SK-N-SH (cell line): ENCODE data around the gene AGAP1. TPM values are rescaled to one million over a fixed set of nuclear protein-coding genes. Genes with fewer than 3 reads are reported as not detected.

Experiments
- CTCF ChIA-PET: fragments of 300-600, 350-600 bp; formaldehyde crosslinking; extraction: SDS; loops from one replicate; lab custom pipeline; 2021; lab: Yijun Ruan, JAX
- POLR2A ChIA-PET: fragments of 350-600 bp; sonication (Branson Sonifier 250); formaldehyde crosslinking; extraction: SDS; loops from one replicate; lab custom pipeline; 2020; ENCODE audit warnings: antibody characterized with exemption, inconsistent platforms; lab: Yijun Ruan, JAX
- DNase-seq: peaks from one replicate; pipeline ENCODE4 v3.0.0; 2012
- H2AFZ ChIP-seq: fragments of 200-600 bp; sonication (generic); 2 replicates; pipeline ENCODE4 v1.8.1; 2016; ENCODE audit warnings: antibody characterized with exemption, mild to moderate bottlenecking, low read depth
- H3F3A ChIP-seq: fragments of 200-600 bp; sonication (generic); replicated peaks from 2 replicates; pipeline ENCODE3; 2016; ENCODE audit warnings: antibody characterized with exemption, mild to moderate bottlenecking; ENCODE audit not compliant: insufficient read depth
- H3K27ac ChIP-seq, 2 experiments: fragments of 200-500 bp in 1 of 2; fragments of 200-600 bp in 1 of 2; sonication (Bioruptor generic) in 1 of 2; sonication (generic), shearing (Covaris generic) in 1 of 2; 2 replicates each; pipeline versions ENCODE4 v1.5.1 to v1.6.1; 2014 to 2016; ENCODE audit warnings: low read depth in 2 of 2, inconsistent platforms in 1 of 2, low read length in 1 of 2, mild to moderate bottlenecking in 1 of 2, mixed read lengths in 1 of 2
- H3K27me3 ChIP-seq: fragments of 200-600 bp; sonication (generic), shearing (Covaris generic); 2 replicates; pipeline ENCODE4 v1.6.1; 2016; ENCODE audit warnings: mixed run types; ENCODE audit not compliant: insufficient read depth
- H3K36me3 ChIP-seq, 2 experiments: fragments of 200-500 bp in 1 of 2; fragments of 200-600 bp in 1 of 2; sonication (Bioruptor generic) in 1 of 2; sonication (generic) in 1 of 2; replicated peaks in 1 of 2; 2 replicates each; pipeline versions ENCODE3 to v1.5.1; 2014 to 2016; ENCODE audit warnings: low read length in 1 of 2, mild to moderate bottlenecking in 1 of 2; ENCODE audit not compliant: insufficient read depth in 2 of 2, control insufficient read depth in 1 of 2
- H3K4me1 ChIP-seq, 2 experiments: fragments of 200-500 bp in 1 of 2; fragments of 200-600 bp in 1 of 2; sonication (Bioruptor generic) in 1 of 2; sonication (generic), shearing (Covaris generic) in 1 of 2; 2 replicates each; pipeline versions ENCODE4 v1.5.1 to v1.6.1; 2014 to 2016; ENCODE audit warnings: low read depth in 1 of 2, low read length in 1 of 2, mixed run types in 1 of 2; ENCODE audit not compliant: insufficient read depth in 2 of 2, control insufficient read depth in 1 of 2
- H3K4me2 ChIP-seq: fragments of 200-600 bp; sonication (generic), shearing (Covaris generic); 2 replicates; pipeline ENCODE4 v1.6.1; 2017; ENCODE audit warnings: mixed run types
- H3K4me3 ChIP-seq, 2 experiments: fragments of 200-500 bp in 1 of 2; fragments of 200-600 bp in 1 of 2; sonication (Bioruptor generic) in 1 of 2; sonication (generic), shearing (Covaris generic) in 1 of 2; 2 replicates each; pipeline versions ENCODE4 v1.5.1 to v1.8.1; 2014 to 2016; ENCODE audit warnings: low read depth in 2 of 2, inconsistent platforms in 1 of 2, low read length in 1 of 2, mild to moderate bottlenecking in 1 of 2, mixed read lengths in 1 of 2, moderate library complexity in 1 of 2
- H3K79me2 ChIP-seq: fragments of 200-600 bp; sonication (generic); 2 replicates; pipeline ENCODE4 v1.8.1; 2017; ENCODE audit warnings: mild to moderate bottlenecking; ENCODE audit not compliant: insufficient read depth
- H3K9ac ChIP-seq: fragments of 200-600 bp; sonication (generic); 2 replicates; pipeline ENCODE4 v1.6.1; 2017; ENCODE audit warnings: mixed run types
- H3K9me2 ChIP-seq: fragments of 200-600 bp; sonication (generic); 2 replicates; pipeline ENCODE4 v1.6.1; 2017; ENCODE audit warnings: mixed run types
- H3K9me3 ChIP-seq: fragments of 200-600 bp; sonication (generic); 2 replicates; pipeline ENCODE4 v1.6.1; 2017; ENCODE audit warnings: mixed run types, mild to moderate bottlenecking, moderate library complexity
- H4K20me1 ChIP-seq: fragments of 200-600 bp; sonication (generic); 2 replicates; pipeline ENCODE4 v1.6.1; 2017; ENCODE audit warnings: mild to moderate bottlenecking, mixed run types; ENCODE audit not compliant: insufficient read depth
- ELF1 ChIP-seq: IDR thresholded peaks from 2 replicates; pipeline ENCODE4 v1.4.0; 2012
- EP300 ChIP-seq, 2 experiments: IDR thresholded peaks; 2 replicates each; pipeline versions ENCODE4 v1.4.0 to v1.6.1; 2012; ENCODE audit warnings: borderline replicate concordance in 1 of 2, low read depth in 1 of 2, low read length in 1 of 2
- EZH2phosphoT487 ChIP-seq: fragments of 200-600 bp; sonication (generic); IDR thresholded peaks from 2 replicates; pipeline ENCODE4 v1.6.1; 2017; ENCODE audit warnings: low read depth, mixed run types, mild to moderate bottlenecking, antibody characterized with exemption, moderate library complexity, borderline replicate concordance
- GABPA ChIP-seq: IDR thresholded peaks from 2 replicates; pipeline ENCODE4 v1.4.0; 2012; ENCODE audit warnings: low read depth, mild to moderate bottlenecking
- JUND ChIP-seq: IDR thresholded peaks from 2 replicates; pipeline ENCODE4 v1.4.0; 2012
- MEF2A ChIP-seq: IDR thresholded peaks from 2 replicates; pipeline ENCODE4 v1.4.0; 2012; ENCODE audit warnings: low read depth, borderline replicate concordance
- NRF1 ChIP-seq: IDR thresholded peaks from 2 replicates; pipeline ENCODE4 v1.6.1; 2012; ENCODE audit warnings: low read depth, mild to moderate bottlenecking, low read length
- POLR2AphosphoS5 ChIP-seq: IDR thresholded peaks from 2 replicates; pipeline ENCODE4 v1.6.1; 2012; ENCODE audit warnings: low read depth, low read length
- RCOR1 ChIP-seq: fragments of 150-350 bp; IDR thresholded peaks from 2 replicates; pipeline ENCODE4 v1.6.1; 2017; ENCODE audit warnings: antibody characterized with exemption, low read length
- RFX5 ChIP-seq: IDR thresholded peaks from 2 replicates; pipeline ENCODE4 v1.6.1; 2012; ENCODE audit warnings: mild to moderate bottlenecking, improper control_type of control experiment, low read length
- SIN3A ChIP-seq: IDR thresholded peaks from 2 replicates; pipeline ENCODE4 v1.6.1; 2012; ENCODE audit warnings: low read depth, mild to moderate bottlenecking, low read length, moderate library complexity, borderline replicate concordance
- SMC3 ChIP-seq: IDR thresholded peaks from 2 replicates; pipeline ENCODE4 v1.6.1; 2012; ENCODE audit warnings: low read depth, low read length, improper control_type of control experiment
- TCF12 ChIP-seq: IDR thresholded peaks from 2 replicates; pipeline ENCODE4 v1.4.0; 2012
- TEAD4 ChIP-seq: IDR thresholded peaks from 2 replicates; pipeline ENCODE4 v1.4.0; 2012; ENCODE audit warnings: mild to moderate bottlenecking, borderline replicate concordance; ENCODE audit not compliant: insufficient read depth
- YY1 ChIP-seq: IDR thresholded peaks from 2 replicates; pipeline ENCODE4 v1.4.0; 2012; ENCODE audit warnings: low read depth, mild to moderate bottlenecking
- ZBTB33 ChIP-seq: IDR thresholded peaks from 2 replicates; pipeline ENCODE4 v1.4.0; 2012; ENCODE audit warnings: low read depth, borderline replicate concordance
- WGBS: methylation state at CpG from one replicate; pipeline ENCODE4 v1.1.6; 2017; ENCODE audit warnings: low lambda C conversion rate; 5-methylcytosine and 5-hydroxymethylcytosine counted together
- polyA plus RNA-seq, 3 experiments: library from polyadenylated mRNA; depleted of rRNA; stranded (reverse); fragments of >200 nt; gene quantifications; 2 replicates each; pipeline ENCODE4 v1.2.3, GENCODE V29; 2012
- TF ChIP-seq, protein P1 (sequence below): IDR thresholded peaks from 2 replicates; pipeline ENCODE4 v1.4.0; 2012; ENCODE audit warnings: low read depth

The AGAP1 gene
- polyA plus RNA-seq, 1 of the 3 experiments (the other 2 are of a cell fraction), result 8.8 TPM

DNA sequence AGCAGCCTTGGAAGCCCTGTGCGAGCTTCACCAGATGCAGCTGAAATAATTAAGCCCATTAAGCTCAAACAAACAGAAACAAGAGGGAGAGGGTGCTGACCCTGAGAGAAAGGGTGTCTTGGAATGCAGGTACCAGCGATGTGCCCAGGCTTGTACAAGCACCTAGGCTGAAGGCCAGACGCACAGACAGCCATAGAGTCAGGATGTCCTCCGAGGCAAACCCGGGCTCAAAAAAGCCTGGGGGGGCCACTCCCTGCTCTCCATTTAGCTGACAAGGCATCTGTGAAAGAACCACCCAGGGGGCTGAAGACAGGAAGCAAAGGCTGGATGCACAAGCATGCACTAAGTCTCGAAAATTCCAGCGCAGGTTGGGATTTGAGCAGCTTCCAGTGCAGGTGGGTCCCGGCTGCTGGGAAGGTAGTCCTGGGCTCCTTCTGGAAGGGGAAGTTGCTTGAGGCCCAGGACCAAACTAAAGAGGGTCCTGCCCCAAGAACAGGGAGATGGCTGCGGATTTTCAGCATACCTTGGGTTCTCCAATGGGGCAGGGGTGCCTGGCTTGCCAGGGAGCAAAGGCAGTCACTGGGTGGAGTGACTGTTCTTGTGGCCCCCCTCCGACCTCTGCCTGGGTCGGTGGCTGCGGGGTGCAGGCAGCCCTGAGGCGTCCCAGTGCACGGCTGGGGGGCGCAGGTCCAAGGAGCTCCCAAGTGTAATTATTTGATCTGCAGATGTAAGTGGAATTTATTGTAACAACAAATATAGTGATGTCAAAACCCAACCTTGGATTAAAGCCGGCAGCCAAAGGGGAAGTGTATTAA, 668.4 kb downstream of the AGAP1 start:
- Histone ChIP-seq H4K20me1 (no peaks in the 10 kb centered on the region), H3K36me3 (no peaks in the 10 kb centered on the region), H3K79me2 (no peaks in the 10 kb centered on the region), H3K9me2 (no peaks in the 10 kb centered on the region), H2AFZ (no peak overlapping the region), H3F3A (no peaks in the 10 kb centered on the region)
- DNase-seq, result no peak
- POLR2A ChIA-PET, result no interaction called here
- no peak for TF ChIP-seq EZH2phosphoT487
- TF ChIP-seq RFX5, result no peak
- TF ChIP-seq NRF1, result no peak
- TF ChIP-seq TCF12, result no peak
- TF ChIP-seq, all 33 proteins: peak for 0
- CTCF ChIA-PET, result interaction anchor here (1.4 to 3.7 kb wide), 3 partner anchors 15 to 383 kb away, joined by 3 to 28 read pairs (median 5); no protein-coding TSS in a partner anchor
- peaks cover 31% of the 10 kb centered on the region for H3K27me3 ChIP-seq
- no peaks in the 10 kb centered on the region for H3K9me3 ChIP-seq
- no peak overlapping the region for H3K4me2 ChIP-seq
- H3K4me3 ChIP-seq, result no peak overlapping the region
- H3K27ac ChIP-seq, result no peak overlapping the region
- H3K4me1 ChIP-seq, result peaks cover 0 to 10% of the 10 kb centered on the region in 2 experiments; a peak in 2 of 4 replicates
- 75% methylated on average over 10 of the region's 16 CpGs for WGBS
- no peak overlapping the region for H3K9ac ChIP-seq

GRCh38 chr2:236162882-236163470, 669.1 kb downstream of the AGAP1 start:
- WGBS, result 64% methylated on average over 13 of the region's 33 CpGs
- Histone ChIP-seq H3K4me3 (no peak overlapping the region), H3K9me3 (no peaks in the 10 kb centered on the region), H3K36me3 (no peaks in the 10 kb centered on the region), H3K27ac (no peak overlapping the region), H3K9ac (no peak overlapping the region), H3K79me2 (no peaks in the 10 kb centered on the region), H3K9me2 (no peaks in the 10 kb centered on the region), H3F3A (no peaks in the 10 kb centered on the region), H2AFZ (no peak overlapping the region), H3K4me1 (peaks cover 0 to 12% of the 10 kb centered on the region in 2 experiments; a peak in 2 of 4 replicates), H3K27me3 (peaks cover 38% of the 10 kb centered on the region), H3K4me2 (no peak overlapping the region), H4K20me1 (no peaks in the 10 kb centered on the region)
- TF ChIP-seq MEF2A, result no peak
- POLR2A ChIA-PET, result no interaction called here
- CTCF ChIA-PET, result interaction anchor here (1.3 to 3.7 kb wide), 4 partner anchors 14 to 384 kb away, joined by 3 to 28 read pairs (median 8); no protein-coding TSS in a partner anchor
- no peak for DNase-seq

GRCh38 chr2:236163471-236164200, 669.8 kb downstream of the AGAP1 start:
- CTCF ChIA-PET, result interaction anchor here (1.3 to 3.7 kb wide), 4 partner anchors 14 to 384 kb away, joined by 3 to 28 read pairs (median 8); no protein-coding TSS in a partner anchor
- 61% methylated on average over 33 of the region's 59 CpGs for WGBS

More at GRCh38 chr2:236163471-236164200, 669.8 kb downstream of the AGAP1 start:
- peak overlapping the region; percentile 71; the same call in 1 of the 2 replicates for H3K4me2 ChIP-seq
- peaks cover 0 to 12% of the 10 kb centered on the region in 2 experiments; a peak in 2 of 4 replicates for H3K4me1 ChIP-seq
- H2AFZ ChIP-seq, result peak overlapping the region; percentile 70; the same call in 1 of the 2 replicates
- H3K27me3 ChIP-seq, result peaks cover 45% of the 10 kb centered on the region
- no peak overlapping the region for H3K27ac ChIP-seq
- H3K9me2 ChIP-seq, result no peaks in the 10 kb centered on the region
- H3F3A ChIP-seq, result no peaks in the 10 kb centered on the region
- no peaks in the 10 kb centered on the region for H4K20me1 ChIP-seq
- no peaks in the 10 kb centered on the region for H3K9me3 ChIP-seq
- no peak for DNase-seq
- no peaks in the 10 kb centered on the region for H3K36me3 ChIP-seq
- no peak overlapping the region for H3K9ac ChIP-seq
- TF ChIP-seq RCOR1, result no peak
- TF ChIP-seq EP300 (IDR thresholded peaks at IDR 0.05; ENCODE audit: borderline replicate concordance in 1 of 2, low read depth in 1 of 2, low read length in 1 of 2), result no peak
- TF ChIP-seq, protein P1, sequence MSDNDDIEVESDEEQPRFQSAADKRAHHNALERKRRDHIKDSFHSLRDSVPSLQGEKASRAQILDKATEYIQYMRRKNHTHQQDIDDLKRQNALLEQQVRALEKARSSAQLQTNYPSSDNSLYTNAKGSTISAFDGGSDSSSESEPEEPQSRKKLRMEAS, result no peak
- TF ChIP-seq MEF2A, result no peak
- no peak for TF ChIP-seq JUND
- no peak for TF ChIP-seq POLR2AphosphoS5
- TF ChIP-seq SIN3A, result no peak
- TF ChIP-seq SMC3, result no peak
- no peak for TF ChIP-seq ZBTB33
- no peak for TF ChIP-seq ELF1
- no peak for TF ChIP-seq GABPA
- TF ChIP-seq TEAD4, result no peak
- TF ChIP-seq YY1, result no peak
- peak overlapping the region; percentile 27 to 52 for H3K4me3 ChIP-seq
- POLR2A ChIA-PET, result no interaction called here
- no peaks in the 10 kb centered on the region for H3K79me2 ChIP-seq
